Measurements from ENCODE around the gene SPHKAP.

The SPHKAP gene

DNA sequence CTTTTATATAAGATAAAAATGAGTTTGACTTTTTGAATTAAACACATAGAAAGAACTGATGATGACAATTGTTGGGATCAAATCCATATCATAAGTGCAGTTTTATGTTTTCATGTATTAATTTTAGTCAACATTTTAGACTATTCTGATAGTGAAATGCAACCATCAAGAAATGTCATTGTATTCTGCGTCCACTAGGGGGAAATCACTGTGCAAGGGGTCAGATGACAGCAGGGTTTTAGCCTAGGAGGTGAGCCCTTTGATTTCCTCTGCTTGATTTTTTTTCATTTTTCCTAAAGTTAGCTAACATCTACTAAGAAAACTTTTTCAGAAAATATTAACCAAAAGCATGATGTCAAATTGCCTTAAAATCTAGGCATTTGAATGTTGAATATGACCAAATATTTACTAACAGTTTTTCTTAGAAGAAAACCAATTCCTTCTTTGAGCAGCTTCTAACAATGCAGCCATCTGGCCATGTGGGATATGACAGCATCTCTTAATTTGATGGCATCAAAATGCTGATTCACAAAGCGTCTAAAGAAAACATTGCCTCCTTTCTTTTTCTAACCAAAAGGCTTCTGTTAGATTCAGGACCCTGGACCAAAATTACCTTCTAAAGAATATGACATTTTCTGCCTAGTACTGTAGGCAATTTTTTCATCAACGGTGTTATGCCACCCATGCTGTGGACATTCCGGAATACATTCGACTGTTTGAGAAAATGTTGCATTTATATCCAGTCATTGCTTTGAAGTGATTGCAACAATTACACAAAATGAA is 141.5 kb downstream of the SPHKAP start:
- no peaks in the 10 kb centered on the region for H3K9me3 ChIP-seq (ENCODE audit: control insufficient read depth in 1 of 2, low read length in 2 of 2)
- no peaks in the 10 kb centered on the region for H3K36me3 ChIP-seq (ENCODE audit: control insufficient read depth in 1 of 2, insufficient read depth in 2 of 2, low read length in 2 of 2)
- no peak overlapping the region for H3K4me3 ChIP-seq (ENCODE audit: low read depth in 1 of 2, low read length in 2 of 2)
- no peaks in the 10 kb centered on the region for H3K27me3 ChIP-seq (ENCODE audit: control insufficient read depth in 1 of 2, insufficient read depth in 2 of 2, low read length in 2 of 2)
- H3K4me1 ChIP-seq (ENCODE audit: control insufficient read depth in 1 of 2, insufficient read depth in 2 of 2, low read length in 2 of 2): no peaks in the 10 kb centered on the region
- H3K9ac ChIP-seq (ENCODE audit: low read depth in 1 of 2, low read length in 2 of 2): no peak overlapping the region
- H3K27ac ChIP-seq (ENCODE audit: low read depth, low read length): no peak overlapping the region

DNA sequence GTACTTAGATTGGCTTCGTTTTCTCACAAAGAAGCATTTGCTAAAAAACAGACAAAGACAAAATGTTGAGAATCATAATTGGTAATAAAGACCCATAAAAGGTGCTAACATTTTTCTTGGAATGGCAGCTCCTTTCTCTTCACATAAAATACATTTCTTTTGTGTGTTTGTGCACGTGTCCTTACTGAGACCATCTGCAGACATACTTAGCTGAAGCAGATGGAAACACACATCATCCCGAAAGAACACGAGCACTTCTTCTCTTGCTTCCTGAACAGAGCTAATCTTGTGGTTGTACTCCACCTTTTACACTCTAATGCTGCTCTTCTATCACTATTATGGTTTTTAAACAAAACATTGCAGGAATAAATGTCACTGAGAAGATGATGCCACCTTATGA is 142.5 kb downstream of the SPHKAP start:
- Histone ChIP-seq H3K36me3 (ENCODE audit: control insufficient read depth in 1 of 2, insufficient read depth in 2 of 2, low read length in 2 of 2) (no peaks in the 10 kb centered on the region), H3K27ac (ENCODE audit: low read depth, low read length) (no peak overlapping the region), H3K9me3 (ENCODE audit: control insufficient read depth in 1 of 2, low read length in 2 of 2) (no peaks in the 10 kb centered on the region), H3K4me3 (ENCODE audit: low read depth in 1 of 2, low read length in 2 of 2) (no peak overlapping the region), H3K27me3 (ENCODE audit: control insufficient read depth in 1 of 2, insufficient read depth in 2 of 2, low read length in 2 of 2) (no peaks in the 10 kb centered on the region), H3K9ac (ENCODE audit: low read depth in 1 of 2, low read length in 2 of 2) (no peak overlapping the region), H3K4me1 (ENCODE audit: control insufficient read depth in 1 of 2, insufficient read depth in 2 of 2, low read length in 2 of 2) (no peaks in the 10 kb centered on the region)

DNA sequence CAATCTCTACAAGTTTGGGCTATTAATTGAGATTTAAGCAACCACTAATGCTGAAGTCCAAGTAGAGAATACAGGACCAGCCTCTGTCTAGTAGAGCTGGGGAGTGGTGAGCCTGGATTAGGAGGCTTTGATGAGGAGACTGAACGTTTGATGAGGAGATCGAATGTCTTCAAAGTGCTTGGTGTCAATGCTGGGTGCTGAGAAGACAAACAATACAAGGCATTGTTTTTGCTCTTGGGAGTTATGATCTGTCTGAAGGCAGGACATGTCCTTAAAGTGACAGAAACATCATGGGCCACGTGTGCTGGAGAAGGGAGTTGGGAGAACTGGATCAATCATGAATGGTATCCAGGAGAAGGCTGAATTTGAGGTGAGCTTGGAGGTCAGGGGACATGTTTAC is 143.6 kb downstream of the SPHKAP start:
- no peaks in the 10 kb centered on the region for H3K27me3 ChIP-seq (ENCODE audit: control insufficient read depth in 1 of 2, insufficient read depth in 2 of 2, low read length in 2 of 2)
- H3K4me3 ChIP-seq (ENCODE audit: low read depth in 1 of 2, low read length in 2 of 2): no peak overlapping the region
- H3K36me3 ChIP-seq (ENCODE audit: control insufficient read depth in 1 of 2, insufficient read depth in 2 of 2, low read length in 2 of 2): no peaks in the 10 kb centered on the region
- H3K9ac ChIP-seq (ENCODE audit: low read depth in 1 of 2, low read length in 2 of 2): no peak overlapping the region
- H3K9me3 ChIP-seq (ENCODE audit: control insufficient read depth in 1 of 2, low read length in 2 of 2): no peaks in the 10 kb centered on the region
- H3K4me1 ChIP-seq (ENCODE audit: control insufficient read depth in 1 of 2, insufficient read depth in 2 of 2, low read length in 2 of 2): no peaks in the 10 kb centered on the region
- H3K27ac ChIP-seq (ENCODE audit: low read depth, low read length): no peak overlapping the region

DNA sequence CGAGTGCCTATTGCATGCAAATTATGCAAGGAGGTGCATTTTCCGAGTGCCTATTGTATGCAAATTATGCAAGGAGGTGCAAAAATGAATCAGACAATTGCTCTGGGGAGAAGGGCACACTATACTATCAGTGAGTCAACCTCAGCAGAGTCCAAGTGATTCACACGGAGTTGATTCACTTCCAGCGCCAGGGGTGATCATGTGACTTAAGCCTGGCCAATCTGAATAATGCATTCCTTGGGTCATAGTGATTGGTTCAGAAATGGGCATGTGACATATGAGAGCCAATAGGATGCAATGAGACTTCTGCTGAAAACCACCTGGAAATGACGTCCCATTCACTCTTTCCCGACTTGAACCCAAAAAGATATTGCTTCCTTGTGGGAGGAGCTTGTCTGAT is 157.9 kb downstream of the SPHKAP start:
- Histone ChIP-seq H3K9me3 (ENCODE audit: control insufficient read depth in 1 of 2, low read length in 2 of 2) (no peaks in the 10 kb centered on the region), H3K9ac (ENCODE audit: low read depth in 1 of 2, low read length in 2 of 2) (no peak overlapping the region), H3K36me3 (ENCODE audit: control insufficient read depth in 1 of 2, insufficient read depth in 2 of 2, low read length in 2 of 2) (no peaks in the 10 kb centered on the region), H3K4me3 (ENCODE audit: low read depth in 1 of 2, low read length in 2 of 2) (no peak overlapping the region), H3K27me3 (ENCODE audit: control insufficient read depth in 1 of 2, insufficient read depth in 2 of 2, low read length in 2 of 2) (no peaks in the 10 kb centered on the region), H3K4me1 (ENCODE audit: control insufficient read depth in 1 of 2, insufficient read depth in 2 of 2, low read length in 2 of 2) (no peaks in the 10 kb centered on the region), H3K27ac (ENCODE audit: low read depth, low read length) (no peak overlapping the region)

DNA sequence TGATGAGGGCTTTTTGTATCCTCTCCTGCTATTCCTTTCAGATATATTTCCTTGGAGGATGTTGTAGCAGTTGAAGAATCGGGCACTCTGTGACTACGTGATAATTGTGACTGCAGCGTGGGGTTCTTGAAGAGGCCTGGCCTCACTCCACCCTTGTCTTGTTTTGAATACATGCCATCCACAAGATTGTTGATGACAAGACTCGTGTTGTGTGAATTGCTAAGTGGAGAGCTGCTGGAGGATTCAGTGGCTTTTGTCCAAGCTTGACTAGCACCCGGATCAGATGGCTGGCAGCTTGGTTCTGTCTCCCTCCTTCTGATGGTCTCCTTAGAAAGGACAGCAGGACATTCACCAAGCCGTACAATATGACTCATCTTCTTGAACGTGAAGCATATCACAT is 163.2 kb downstream of the SPHKAP start:
- H3K27me3 ChIP-seq (ENCODE audit: control insufficient read depth in 1 of 2, insufficient read depth in 2 of 2, low read length in 2 of 2): no peaks in the 10 kb centered on the region
- no peaks in the 10 kb centered on the region for H3K4me1 ChIP-seq (ENCODE audit: control insufficient read depth in 1 of 2, insufficient read depth in 2 of 2, low read length in 2 of 2)
- H3K27ac ChIP-seq (ENCODE audit: low read depth, low read length): no peak overlapping the region
- H3K36me3 ChIP-seq (ENCODE audit: control insufficient read depth in 1 of 2, insufficient read depth in 2 of 2, low read length in 2 of 2): no peaks in the 10 kb centered on the region
- H3K9me3 ChIP-seq (ENCODE audit: control insufficient read depth in 1 of 2, low read length in 2 of 2): no peaks in the 10 kb centered on the region
- no peak overlapping the region for H3K4me3 ChIP-seq (ENCODE audit: low read depth in 1 of 2, low read length in 2 of 2)
- H3K9ac ChIP-seq (ENCODE audit: low read depth in 1 of 2, low read length in 2 of 2): no peak overlapping the region

DNA sequence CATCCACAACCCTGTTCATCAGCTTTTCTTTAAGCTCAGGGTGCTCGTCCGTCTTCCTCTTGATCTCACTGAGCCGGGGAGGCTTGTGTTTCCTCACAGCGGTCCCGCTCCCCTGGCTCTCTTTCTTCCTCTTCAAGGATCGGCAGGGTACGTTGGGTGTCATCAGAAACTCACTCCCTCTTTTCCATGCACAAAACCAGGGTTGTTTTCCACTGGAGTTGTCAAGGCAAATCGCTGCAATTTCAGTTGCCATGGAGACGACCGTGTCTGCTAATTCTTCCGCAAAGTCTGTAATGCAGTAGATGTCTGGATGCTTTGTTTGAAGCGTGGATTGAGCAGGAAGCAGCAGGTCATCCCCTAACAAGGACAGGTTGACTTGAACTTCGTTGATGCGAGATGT is 163.7 kb downstream of the SPHKAP start:
- Histone ChIP-seq H3K27me3 (ENCODE audit: control insufficient read depth in 1 of 2, insufficient read depth in 2 of 2, low read length in 2 of 2) (no peaks in the 10 kb centered on the region), H3K27ac (ENCODE audit: low read depth, low read length) (no peak overlapping the region), H3K4me1 (ENCODE audit: control insufficient read depth in 1 of 2, insufficient read depth in 2 of 2, low read length in 2 of 2) (no peaks in the 10 kb centered on the region), H3K4me3 (ENCODE audit: low read depth in 1 of 2, low read length in 2 of 2) (no peak overlapping the region), H3K36me3 (ENCODE audit: control insufficient read depth in 1 of 2, insufficient read depth in 2 of 2, low read length in 2 of 2) (no peaks in the 10 kb centered on the region), H3K9me3 (ENCODE audit: control insufficient read depth in 1 of 2, low read length in 2 of 2) (no peaks in the 10 kb centered on the region), H3K9ac (ENCODE audit: low read depth in 1 of 2, low read length in 2 of 2) (no peak overlapping the region)

DNA sequence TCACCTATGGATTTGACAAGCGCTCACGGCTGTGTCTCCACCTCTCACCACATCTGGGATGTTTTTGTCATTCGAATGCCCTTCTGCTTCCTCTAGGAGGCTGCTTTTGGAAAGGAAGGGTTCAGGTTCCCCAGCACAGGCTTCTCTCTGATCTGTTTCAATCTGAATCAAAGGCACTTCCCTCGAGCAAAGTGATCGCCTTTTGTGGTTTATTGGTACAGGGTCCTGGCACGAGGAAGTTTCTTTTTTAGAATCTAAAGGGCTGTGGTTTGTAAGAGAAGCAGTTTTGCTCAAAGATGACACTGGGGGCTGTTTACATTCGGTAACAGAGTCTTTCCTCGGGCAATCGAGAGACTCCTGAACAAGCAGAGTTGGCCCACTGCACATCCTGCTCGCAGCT is 165.1 kb downstream of the SPHKAP start:
- no peak overlapping the region for H3K9ac ChIP-seq (ENCODE audit: low read depth in 1 of 2, low read length in 2 of 2)
- H3K9me3 ChIP-seq (ENCODE audit: control insufficient read depth in 1 of 2, low read length in 2 of 2): no peaks in the 10 kb centered on the region
- H3K4me1 ChIP-seq (ENCODE audit: control insufficient read depth in 1 of 2, insufficient read depth in 2 of 2, low read length in 2 of 2): no peaks in the 10 kb centered on the region
- H3K27ac ChIP-seq (ENCODE audit: low read depth, low read length): no peak overlapping the region
- no peak overlapping the region for H3K4me3 ChIP-seq (ENCODE audit: low read depth in 1 of 2, low read length in 2 of 2)
- no peaks in the 10 kb centered on the region for H3K36me3 ChIP-seq (ENCODE audit: control insufficient read depth in 1 of 2, insufficient read depth in 2 of 2, low read length in 2 of 2)
- H3K27me3 ChIP-seq (ENCODE audit: control insufficient read depth in 1 of 2, insufficient read depth in 2 of 2, low read length in 2 of 2): no peaks in the 10 kb centered on the region

DNA sequence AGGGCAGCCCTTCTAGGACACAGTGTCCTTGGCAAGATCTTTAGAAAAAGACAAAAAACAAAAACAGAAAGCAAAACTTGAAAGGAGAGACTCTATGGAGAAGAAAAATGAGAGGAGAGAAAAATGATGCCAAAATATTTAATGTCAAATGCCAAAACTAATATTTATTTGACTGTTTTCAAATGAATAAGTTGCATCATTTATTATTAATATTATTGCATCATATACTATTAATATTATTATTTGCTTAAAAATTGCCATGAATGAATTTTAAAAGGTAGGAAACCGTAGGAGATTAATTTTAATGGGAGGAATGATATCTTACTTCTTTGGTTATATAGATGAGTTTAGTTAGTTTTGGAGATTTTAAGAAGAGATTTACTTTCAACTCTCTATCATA is 165.7 kb downstream of the SPHKAP start:
- no peak overlapping the region for H3K4me3 ChIP-seq (ENCODE audit: low read depth in 1 of 2, low read length in 2 of 2)
- no peak overlapping the region for H3K9ac ChIP-seq (ENCODE audit: low read depth in 1 of 2, low read length in 2 of 2)
- H3K27ac ChIP-seq (ENCODE audit: low read depth, low read length): no peak overlapping the region
- H3K36me3 ChIP-seq (ENCODE audit: control insufficient read depth in 1 of 2, insufficient read depth in 2 of 2, low read length in 2 of 2): no peaks in the 10 kb centered on the region
- H3K27me3 ChIP-seq (ENCODE audit: control insufficient read depth in 1 of 2, insufficient read depth in 2 of 2, low read length in 2 of 2): no peaks in the 10 kb centered on the region
- H3K9me3 ChIP-seq (ENCODE audit: control insufficient read depth in 1 of 2, low read length in 2 of 2): no peaks in the 10 kb centered on the region
- H3K4me1 ChIP-seq (ENCODE audit: control insufficient read depth in 1 of 2, insufficient read depth in 2 of 2, low read length in 2 of 2): no peaks in the 10 kb centered on the region

DNA sequence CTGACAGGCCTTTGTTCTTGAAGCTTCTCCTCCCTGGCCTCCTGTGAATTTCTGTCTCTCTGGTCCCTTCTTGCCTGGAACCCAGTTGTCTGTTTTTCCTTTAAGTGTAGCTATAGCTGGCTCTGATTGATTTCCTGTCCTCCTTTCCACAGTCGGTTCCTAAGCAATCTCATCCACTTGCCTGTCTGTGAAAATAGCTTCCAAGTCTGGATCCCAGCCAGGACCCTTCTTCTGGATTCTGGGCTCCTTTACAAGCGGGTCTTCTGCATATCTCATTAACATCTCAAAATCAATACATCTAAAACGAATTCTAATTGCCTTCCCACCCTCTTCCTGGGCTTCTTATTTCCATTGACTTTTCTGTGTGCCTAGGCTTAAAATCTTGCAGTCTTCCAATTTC is 185.1 kb downstream of the SPHKAP start:
- Histone ChIP-seq H3K4me3 (ENCODE audit: low read depth in 1 of 2, low read length in 2 of 2) (no peak overlapping the region), H3K27ac (ENCODE audit: low read depth, low read length) (no peak overlapping the region), H3K27me3 (ENCODE audit: control insufficient read depth in 1 of 2, insufficient read depth in 2 of 2, low read length in 2 of 2) (no peaks in the 10 kb centered on the region), H3K4me1 (ENCODE audit: control insufficient read depth in 1 of 2, insufficient read depth in 2 of 2, low read length in 2 of 2) (no peaks in the 10 kb centered on the region), H3K9me3 (ENCODE audit: control insufficient read depth in 1 of 2, low read length in 2 of 2) (no peaks in the 10 kb centered on the region), H3K36me3 (ENCODE audit: control insufficient read depth in 1 of 2, insufficient read depth in 2 of 2, low read length in 2 of 2) (no peaks in the 10 kb centered on the region), H3K9ac (ENCODE audit: low read depth in 1 of 2, low read length in 2 of 2) (no peak overlapping the region)

DNA sequence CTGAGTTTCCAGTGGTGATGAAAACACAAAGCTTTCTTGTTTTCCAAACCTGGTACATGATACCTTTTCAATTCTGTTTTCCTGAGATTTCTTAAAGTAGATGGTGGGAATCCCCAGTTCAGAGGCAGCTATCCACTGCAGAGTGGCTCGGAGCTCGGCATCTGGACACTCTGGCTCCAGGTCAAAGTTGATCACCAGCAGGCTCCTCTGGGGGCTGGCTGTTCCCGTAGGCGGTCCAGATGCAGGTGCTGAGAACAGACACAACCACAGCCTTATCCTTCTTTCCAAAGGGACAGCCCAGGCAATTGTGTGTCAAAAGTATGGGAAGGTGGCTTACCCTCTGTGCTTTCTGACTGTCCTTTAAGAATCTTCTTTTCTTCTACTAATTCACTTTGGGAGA is 190.6 kb downstream of the SPHKAP start:
- Histone ChIP-seq H3K9ac (ENCODE audit: low read depth in 1 of 2, low read length in 2 of 2) (no peak overlapping the region), H3K4me1 (ENCODE audit: control insufficient read depth in 1 of 2, insufficient read depth in 2 of 2, low read length in 2 of 2) (no peaks in the 10 kb centered on the region), H3K9me3 (ENCODE audit: control insufficient read depth in 1 of 2, low read length in 2 of 2) (no peaks in the 10 kb centered on the region), H3K27me3 (ENCODE audit: control insufficient read depth in 1 of 2, insufficient read depth in 2 of 2, low read length in 2 of 2) (no peaks in the 10 kb centered on the region), H3K36me3 (ENCODE audit: control insufficient read depth in 1 of 2, insufficient read depth in 2 of 2, low read length in 2 of 2) (no peaks in the 10 kb centered on the region), H3K4me3 (ENCODE audit: low read depth in 1 of 2, low read length in 2 of 2) (no peak overlapping the region), H3K27ac (ENCODE audit: low read depth, low read length) (no peak overlapping the region)

DNA sequence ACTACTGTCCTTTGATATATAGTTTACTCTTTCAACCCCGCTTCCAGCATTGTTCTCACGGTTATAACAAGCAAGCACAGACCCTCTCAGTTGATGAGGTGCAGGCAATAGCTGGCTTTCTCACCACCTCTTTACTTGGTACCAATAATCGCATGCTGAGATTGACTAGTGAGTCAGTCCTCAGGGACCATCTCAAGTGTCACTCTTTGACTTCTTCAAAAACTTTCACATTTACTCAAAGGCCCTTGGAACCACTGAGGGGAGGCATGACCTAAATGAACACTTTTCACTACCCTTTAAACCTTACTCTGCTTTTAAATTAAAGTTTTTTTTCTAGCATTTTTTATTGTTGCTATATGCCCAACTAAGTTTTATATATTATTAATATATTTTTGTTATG is 208.2 kb downstream of the SPHKAP start:
- no peaks in the 10 kb centered on the region for H3K4me1 ChIP-seq (ENCODE audit: control insufficient read depth in 1 of 2, insufficient read depth in 2 of 2, low read length in 2 of 2)
- H3K4me3 ChIP-seq (ENCODE audit: low read depth in 1 of 2, low read length in 2 of 2): no peak overlapping the region
- H3K9ac ChIP-seq (ENCODE audit: low read depth in 1 of 2, low read length in 2 of 2): no peak overlapping the region
- no peaks in the 10 kb centered on the region for H3K36me3 ChIP-seq (ENCODE audit: control insufficient read depth in 1 of 2, insufficient read depth in 2 of 2, low read length in 2 of 2)
- no peak overlapping the region for H3K27ac ChIP-seq (ENCODE audit: low read depth, low read length)
- no peaks in the 10 kb centered on the region for H3K27me3 ChIP-seq (ENCODE audit: control insufficient read depth in 1 of 2, insufficient read depth in 2 of 2, low read length in 2 of 2)
- no peaks in the 10 kb centered on the region for H3K9me3 ChIP-seq (ENCODE audit: control insufficient read depth in 1 of 2, low read length in 2 of 2)
